GM12873 (cell line): Measurements from ENCODE around the gene SLC46A2.

Experiments
- CTCF ChIP-seq: IDR thresholded peaks from 2 replicates; pipeline ENCODE4 v1.5.1; 2012; ENCODE audit warnings: low read depth, mild to moderate bottlenecking, moderate library complexity, low read length, control low read depth; ENCODE audit not compliant: insufficient read depth; ENCODE audit errors: missing control alignments

SLC46A2 gene

GRCh38 chr9:112878752-112879151 lies 11.9 kb downstream of the SLC46A2 start:
- TF ChIP-seq CTCF: no peak

- no peak for TF ChIP-seq CTCF
These were observed 16.8 kb downstream of the SLC46A2 start for GRCh38 chr9:112873773-112874405.

GRCh38 chr9:112872019-112872418 lies 18.7 kb downstream of the SLC46A2 start:
- TF ChIP-seq CTCF: no peak

- TF ChIP-seq CTCF: no peak
These were observed 20.1 kb downstream of the SLC46A2 start for GRCh38 chr9:112870556-112870955.

GRCh38 chr9:112869917-112870316 lies 20.8 kb downstream of the SLC46A2 start:
- TF ChIP-seq CTCF: no peak

GRCh38 chr9:112869041-112869529 lies 21.6 kb downstream of the SLC46A2 start:
- TF ChIP-seq CTCF: no peak

GRCh38 chr9:112868461-112868860 lies 22.2 kb downstream of the SLC46A2 start:
- no peak for TF ChIP-seq CTCF
